ENCODE measurements around the gene LARP4. TPM values are rescaled to one million over a fixed set of nuclear protein-coding genes. Genes with fewer than 3 reads are reported as not detected.
"Not testable (repeated sequence)": the region's sequence is repeated elsewhere in the genome, so short reads cannot be mapped to it uniquely, and the experiment has no call there.

The LARP4 gene
- total RNA-seq, 1 donor: 37.6 TPM

- H3K36me3 ChIP-seq (ENCODE audit: insufficient read depth, low read length): no peaks in the 10 kb centered on the region
- H3K27ac ChIP-seq (ENCODE audit: low read depth, low read length): no peak overlapping the region
- peaks cover 6% of the 10 kb centered on the region for H4K20me1 ChIP-seq (ENCODE audit: insufficient read depth, low read length)
- peaks cover 60% of the 10 kb centered on the region for H3K79me2 ChIP-seq (ENCODE audit: insufficient read depth, low read length)
- DNase-seq (ENCODE audit: insufficient read length, low spot score, missing footprints): no peak
- no peak overlapping the region for H2AFZ ChIP-seq (ENCODE audit: low read length)
- H3K4me1 ChIP-seq (ENCODE audit: insufficient read depth, low read length): peaks cover 10% of the 10 kb centered on the region
- no peaks in the 10 kb centered on the region for H3K9me3 ChIP-seq (ENCODE audit: low read depth, low read length)
- no peak overlapping the region for H3K4me2 ChIP-seq (ENCODE audit: insufficient read depth, low read length)
- no peak for TF ChIP-seq CTCF (IDR thresholded peaks at IDR 0.05; ENCODE audit: extremely low read depth, low read depth, low read length)
- H3K27me3 ChIP-seq (ENCODE audit: insufficient read depth, low read length): no peaks in the 10 kb centered on the region
- H3K4me3 ChIP-seq (ENCODE audit: insufficient read depth, low read length): no peak overlapping the region
Observed at GRCh38 chr12:50519353-50519752, 118.7 kb downstream of the LARP4 start.

- Histone ChIP-seq H3K36me3 (ENCODE audit: insufficient read depth, low read length) (no peaks in the 10 kb centered on the region), H3K4me1 (ENCODE audit: insufficient read depth, low read length) (peaks cover 10% of the 10 kb centered on the region), H3K79me2 (ENCODE audit: insufficient read depth, low read length) (peaks cover 55% of the 10 kb centered on the region), H3K4me3 (ENCODE audit: insufficient read depth, low read length) (no peak overlapping the region), H3K9me3 (ENCODE audit: low read depth, low read length) (no peaks in the 10 kb centered on the region), H4K20me1 (ENCODE audit: insufficient read depth, low read length) (peaks cover 3% of the 10 kb centered on the region), H3K27ac (ENCODE audit: low read depth, low read length) (no peak overlapping the region), H2AFZ (ENCODE audit: low read length) (no peak overlapping the region), H3K27me3 (ENCODE audit: insufficient read depth, low read length) (no peaks in the 10 kb centered on the region), H3K4me2 (ENCODE audit: insufficient read depth, low read length) (no peak overlapping the region)
- no peak for DNase-seq (ENCODE audit: insufficient read length, low spot score, missing footprints)
- no peak for TF ChIP-seq CTCF (IDR thresholded peaks at IDR 0.05; ENCODE audit: extremely low read depth, low read depth, low read length)
Observed at GRCh38 chr12:50520416-50521207, 119.9 kb downstream of the LARP4 start.

- peaks cover 48% of the 10 kb centered on the region for H3K79me2 ChIP-seq (ENCODE audit: insufficient read depth, low read length)
- not testable (repeated sequence) for H3K4me2 ChIP-seq (ENCODE audit: insufficient read depth, low read length); H3K4me3 ChIP-seq (ENCODE audit: insufficient read depth, low read length); H2AFZ ChIP-seq (ENCODE audit: low read length); H4K20me1 ChIP-seq (ENCODE audit: insufficient read depth, low read length); H3K9me3 ChIP-seq (ENCODE audit: low read depth, low read length); H3K27ac ChIP-seq (ENCODE audit: low read depth, low read length); H3K36me3 ChIP-seq (ENCODE audit: insufficient read depth, low read length); H3K27me3 ChIP-seq (ENCODE audit: insufficient read depth, low read length); H3K4me1 ChIP-seq (ENCODE audit: insufficient read depth, low read length); DNase-seq (ENCODE audit: insufficient read length, low spot score, missing footprints)
Observed at GRCh38 chr12:50521781-50522180, 121.1 kb downstream of the LARP4 start.

- Histone ChIP-seq H3K4me1 (ENCODE audit: insufficient read depth, low read length) (no peaks in the 10 kb centered on the region), H3K27ac (ENCODE audit: low read depth, low read length) (no peak overlapping the region), H3K4me2 (ENCODE audit: insufficient read depth, low read length) (no peak overlapping the region), H3K79me2 (ENCODE audit: insufficient read depth, low read length) (peaks cover 45% of the 10 kb centered on the region), H4K20me1 (ENCODE audit: insufficient read depth, low read length) (peaks cover 5% of the 10 kb centered on the region), H3K4me3 (ENCODE audit: insufficient read depth, low read length) (no peak overlapping the region), H3K36me3 (ENCODE audit: insufficient read depth, low read length) (no peaks in the 10 kb centered on the region), H3K9me3 (ENCODE audit: low read depth, low read length) (no peaks in the 10 kb centered on the region), H2AFZ (ENCODE audit: low read length) (no peak overlapping the region), H3K27me3 (ENCODE audit: insufficient read depth, low read length) (no peaks in the 10 kb centered on the region)
- no peak for DNase-seq (ENCODE audit: insufficient read length, low spot score, missing footprints)
- TF ChIP-seq CTCF (IDR thresholded peaks at IDR 0.05; ENCODE audit: extremely low read depth, low read depth, low read length): no peak
Observed at GRCh38 chr12:50523772-50524171, 123.1 kb downstream of the LARP4 start.

Data from osteoblast (primary cell).